Lower leg skin (tissue), 3 donors: ENCODE results near the gene RPS19.

Experiments used
- CTCF ChIP-seq, 3 donors: fragments of 450-650 bp; IDR thresholded peaks; one replicate each; pipeline ENCODE4 v1.5.1; 2016; ENCODE audit warnings: antibody characterized with exemption in 3 of 3, mild to moderate bottlenecking in 3 of 3, moderate library complexity in 2 of 3
- POLR2A ChIP-seq, 2 donors: fragments of 450-650 bp; IDR thresholded peaks; one replicate each; pipeline ENCODE4 v1.6.1; 2016 to 2017; ENCODE audit warnings: antibody characterized with exemption in 2 of 2, mild to moderate bottlenecking in 1 of 2, moderate library complexity in 1 of 2

DNA sequence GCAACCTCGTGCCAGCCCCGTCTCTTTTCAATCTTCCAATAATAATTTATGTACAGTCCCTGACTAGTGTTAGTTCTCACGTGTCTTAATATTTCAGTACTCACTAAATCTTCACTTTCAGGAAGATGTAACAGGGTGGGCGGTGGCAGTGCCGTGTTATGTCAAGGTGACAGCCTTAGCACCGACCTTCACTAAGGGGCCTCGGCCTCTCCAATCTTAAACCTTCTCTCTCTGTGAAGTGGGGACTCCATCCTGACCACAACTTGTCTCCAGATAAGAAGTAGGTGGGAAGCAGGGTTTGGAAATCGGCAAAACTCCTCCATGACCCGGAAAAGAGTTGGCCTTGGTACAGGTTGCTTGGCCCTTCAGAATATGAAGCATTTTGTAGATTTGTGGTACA is 1.8 kb downstream of the RPS19 start:
- TF ChIP-seq POLR2A (IDR thresholded peaks at IDR 0.05) (no peak), CTCF (IDR thresholded peaks at IDR 0.05) (no peak)
